Measurements from ENCODE around the gene SAMMSON. TPM values are rescaled to one million over a fixed set of nuclear protein-coding genes. Genes with fewer than 3 reads are reported as not detected.

The SAMMSON gene
- total and polyA plus RNA-seq, 2 donors (not counting 1 experiment from before 2014, with no cell fraction given) = not detected

- Mint-ChIP-seq H3K27ac (no peak overlapping the region), H3K4me3 (no peak overlapping the region), H3K27me3 (peaks cover 4% of the 10 kb centered on the region), H3K9me3 (ENCODE audit: insufficient read depth) (peaks cover 2% of the 10 kb centered on the region), H3K4me1 (no peaks in the 10 kb centered on the region)
- 92% methylated on average over 2 of the region's 2 CpGs for WGBS (ENCODE audit: insufficient coverage)
- Histone ChIP-seq H3K27ac (ENCODE audit: low read length in 2 of 2) (no peak overlapping the region), H3K36me3 (replicated peaks in 1 of 2; ENCODE audit: control extremely low read depth in 1 of 2, control insufficient read depth in 1 of 2, extremely low read depth in 1 of 2, insufficient read depth in 2 of 2, low read length in 1 of 2) (no peaks in the 10 kb centered on the region), H3K27me3 (replicated peaks in 1 of 4; ENCODE audit: control extremely low read depth in 1 of 4, control insufficient read depth in 3 of 4, insufficient read depth in 4 of 4, low read length in 3 of 4) (peaks cover 0 to 2% (median 0%) of the 10 kb centered on the region in 4 experiments), H2AFZ (ENCODE audit: insufficient read depth, low read depth, low read length, poor library complexity, severe bottlenecking) (no peak overlapping the region), H3K4me3 (ENCODE audit: control extremely low read depth in 1 of 5, extremely low read depth in 1 of 5, insufficient read depth in 1 of 5, low read depth in 2 of 5, low read length in 4 of 5) (no peak overlapping the region), H3K4me1 (ENCODE audit: control insufficient read depth in 2 of 2, insufficient read depth in 2 of 2, low read length in 2 of 2) (no peaks in the 10 kb centered on the region), H4K20me1 (ENCODE audit: control insufficient read depth, insufficient read depth, low read length, poor library complexity, severe bottlenecking) (no peaks in the 10 kb centered on the region), H3K79me2 (ENCODE audit: control insufficient read depth, insufficient read depth, low read length) (no peaks in the 10 kb centered on the region), H3K9me3 (ENCODE audit: control extremely low read depth in 1 of 3, control insufficient read depth in 2 of 3, insufficient read depth in 1 of 3, low read length in 2 of 3) (peaks cover 0 to 3% (median 0%) of the 10 kb centered on the region in 3 donors), H3K9ac (ENCODE audit: low read length) (no peak overlapping the region), H3K4me2 (replicated peaks; ENCODE audit: low read depth, low read length, poor library complexity, severe bottlenecking) (no peak overlapping the region)
- intact Hi-C loops (cut with micrococcal nuclease) = no loop called here
- ATAC-seq (ENCODE audit: low read depth) (no peak), DNase-seq (no peak)
- POLR2A ChIA-PET = no interaction called here
- no peak for TF ChIP-seq CTCF (IDR thresholded peaks at IDR 0.05)
- TF ChIP-seq EZH2 (IDR thresholded peaks at IDR 0.05; ENCODE audit: borderline replicate concordance, insufficient read depth, low read depth, low read length, poor library complexity, severe bottlenecking) = no peak
- CTCF ChIA-PET = no interaction called here
Measured at GRCh38 chr3:69976021-69976420, 23.5 kb upstream of the SAMMSON start.

GRCh38 chr3:69983546-69984265, 15.8 kb upstream of the SAMMSON start:
- peaks cover 31% of the 10 kb centered on the region for H3K4me1 Mint-ChIP-seq
- no peak overlapping the region for H3K9ac ChIP-seq (ENCODE audit: low read length)
- no peaks in the 10 kb centered on the region for H4K20me1 ChIP-seq (ENCODE audit: control insufficient read depth, insufficient read depth, low read length, poor library complexity, severe bottlenecking)
- no peaks in the 10 kb centered on the region for H3K79me2 ChIP-seq (ENCODE audit: control insufficient read depth, insufficient read depth, low read length)
- H3K4me3 ChIP-seq (ENCODE audit: control extremely low read depth in 1 of 5, extremely low read depth in 1 of 5, insufficient read depth in 1 of 5, low read depth in 2 of 5, low read length in 4 of 5) = no peak overlapping the region
- H3K27me3 ChIP-seq (replicated peaks in 1 of 4; ENCODE audit: control extremely low read depth in 1 of 4, control insufficient read depth in 3 of 4, insufficient read depth in 4 of 4, low read length in 3 of 4) = no peaks in the 10 kb centered on the region
- peaks cover 3% of the 10 kb centered on the region for H3K27me3 Mint-ChIP-seq
- H3K27ac Mint-ChIP-seq = no peak overlapping the region
- H3K9me3 ChIP-seq (ENCODE audit: control extremely low read depth in 1 of 3, control insufficient read depth in 2 of 3, insufficient read depth in 1 of 3, low read length in 2 of 3) = no peaks in the 10 kb centered on the region
- ChIA-PET POLR2A (no interaction called here), CTCF (no interaction called here)
- no peak for ATAC-seq (ENCODE audit: low read depth)
- no CpG with 5 or more reads among the region's 5 CpGs for WGBS (ENCODE audit: insufficient coverage)
- peaks cover 2% of the 10 kb centered on the region for H3K9me3 Mint-ChIP-seq (ENCODE audit: insufficient read depth)
- no peak overlapping the region for H3K27ac ChIP-seq (ENCODE audit: low read length in 2 of 2)
- H3K4me1 ChIP-seq (ENCODE audit: control insufficient read depth in 2 of 2, insufficient read depth in 2 of 2, low read length in 2 of 2) = peaks cover 0 to 5% of the 10 kb centered on the region in 2 donors
- H3K36me3 ChIP-seq (replicated peaks in 1 of 2; ENCODE audit: control extremely low read depth in 1 of 2, control insufficient read depth in 1 of 2, extremely low read depth in 1 of 2, insufficient read depth in 2 of 2, low read length in 1 of 2) = no peaks in the 10 kb centered on the region
- TF ChIP-seq EZH2 (IDR thresholded peaks at IDR 0.05; ENCODE audit: borderline replicate concordance, insufficient read depth, low read depth, low read length, poor library complexity, severe bottlenecking) (no peak), CTCF (IDR thresholded peaks at IDR 0.05) (no peak)
- intact Hi-C loops (cut with micrococcal nuclease) = no loop called here
- no peak overlapping the region for H3K4me3 Mint-ChIP-seq
- no peak overlapping the region for H3K4me2 ChIP-seq (replicated peaks; ENCODE audit: low read depth, low read length, poor library complexity, severe bottlenecking)
- DNase-seq = peak; percentile 5
- no peak overlapping the region for H2AFZ ChIP-seq (ENCODE audit: insufficient read depth, low read depth, low read length, poor library complexity, severe bottlenecking)
